ENCODE results near the gene TYW1. TPM values are rescaled to one million over a fixed set of nuclear protein-coding genes. Genes with fewer than 3 reads are reported as not detected.
A peak's percentile ranks its signal among the peaks of the same experiment; 100 is the strongest.
"Not testable (repeated sequence)": the region's sequence is repeated elsewhere in the genome, so short reads cannot be mapped to it uniquely, and the experiment has no call there.

The TYW1 gene
- total RNA-seq, 1 donor from 2014 or later = 18.9 TPM

DNA sequence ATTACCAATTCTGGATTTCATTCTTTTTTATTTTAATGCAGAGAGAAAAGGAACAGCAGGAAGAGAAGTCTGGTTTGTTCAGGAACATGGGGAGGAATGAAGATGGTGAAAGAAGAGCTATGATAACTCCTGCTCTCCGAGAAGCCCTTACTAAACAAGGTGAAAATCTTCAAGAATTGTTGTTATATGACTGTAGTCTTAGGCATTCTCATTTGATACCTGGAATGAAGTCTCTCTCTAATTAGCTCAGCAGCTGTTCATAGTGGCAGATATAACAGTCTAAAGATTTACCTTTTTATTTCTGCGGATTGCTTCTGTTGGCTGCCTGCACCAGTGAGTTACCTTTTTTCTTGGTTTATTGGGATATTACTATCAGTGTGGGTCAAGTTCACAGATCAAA, 53.3 kb downstream of the TYW1 start:
- not testable (repeated sequence) for DNase-seq

DNA sequence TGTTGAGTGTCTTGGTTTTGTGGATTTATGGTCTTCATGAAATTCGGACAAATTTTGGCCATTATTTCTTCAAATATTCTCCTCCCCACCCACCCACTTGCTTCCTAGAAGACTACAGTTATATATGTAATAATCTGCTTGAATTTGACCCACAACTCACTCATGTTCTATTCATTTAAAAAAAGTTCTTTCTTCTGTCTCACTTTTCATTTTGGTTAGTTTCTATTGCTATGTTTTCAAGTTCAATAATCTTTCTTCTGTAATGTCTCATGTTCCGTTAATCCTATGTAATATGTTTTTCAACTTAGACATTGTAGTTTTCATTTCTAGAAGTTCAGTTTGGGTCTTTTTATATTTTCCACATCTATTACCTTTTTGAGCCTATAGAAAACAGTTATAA, 55.5 kb downstream of the TYW1 start:
- not testable (repeated sequence) for DNase-seq

- no peak for DNase-seq
These were observed 60.0 kb downstream of the TYW1 start for GRCh38 chr7:67056683-67057082.

DNA sequence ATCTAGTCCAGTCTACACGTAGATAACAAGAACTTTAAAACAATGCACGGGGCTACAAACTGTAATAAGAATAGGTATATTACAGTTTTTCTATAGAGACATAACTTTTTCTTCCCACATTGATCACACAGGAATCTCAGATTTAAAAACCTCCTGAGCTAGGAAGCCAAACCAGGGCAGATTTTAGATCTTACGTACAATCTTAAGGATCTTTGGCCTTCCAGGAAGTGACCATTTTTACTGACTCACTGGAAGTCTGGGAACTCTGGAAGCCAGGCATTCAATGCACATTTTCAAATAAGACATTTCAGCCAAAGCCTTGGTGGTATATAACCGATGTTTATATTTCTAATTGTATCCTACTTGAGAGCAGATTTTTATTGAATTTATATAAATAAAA, 64.7 kb downstream of the TYW1 start:
- peak; percentile 61 for DNase-seq

GRCh38 chr7:67062802-67063201, 66.2 kb downstream of the TYW1 start:
- not testable (repeated sequence) for DNase-seq

GRCh38 chr7:67066950-67067622, 70.5 kb downstream of the TYW1 start:
- DNase-seq = not testable (repeated sequence)

- DNase-seq = not testable (repeated sequence)
These were observed 79.5 kb downstream of the TYW1 start for GRCh38 chr7:67076120-67076519.

GRCh38 chr7:67082880-67083279, 86.2 kb downstream of the TYW1 start:
- not testable (repeated sequence) for DNase-seq

DNA sequence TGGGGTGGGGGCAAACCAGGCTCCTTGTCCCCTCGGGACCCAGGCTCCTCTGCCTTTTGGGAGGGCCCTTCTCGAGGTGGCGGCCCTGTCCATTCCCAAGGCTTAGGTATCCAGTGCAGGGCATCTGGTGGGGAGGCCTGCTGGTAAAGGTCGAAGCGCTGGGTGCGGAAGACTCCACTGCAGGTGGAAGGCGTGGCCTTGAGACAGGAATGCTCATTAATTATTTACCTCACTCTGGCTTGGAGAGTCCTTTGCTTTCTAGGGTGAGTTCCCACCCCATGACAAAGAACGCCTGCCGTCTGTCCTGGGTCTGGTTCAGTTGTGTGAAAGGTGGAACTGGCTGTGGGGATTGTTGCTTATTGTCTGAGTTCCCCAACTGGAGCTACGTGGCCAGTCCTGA, 92.6 kb downstream of the TYW1 start:
- not testable (repeated sequence) for DNase-seq

- DNase-seq = not testable (repeated sequence)
These were observed 94.4 kb downstream of the TYW1 start for GRCh38 chr7:67091053-67091452.

- DNase-seq = not testable (repeated sequence)
These were observed 101.4 kb downstream of the TYW1 start for GRCh38 chr7:67098031-67098430.

DNA sequence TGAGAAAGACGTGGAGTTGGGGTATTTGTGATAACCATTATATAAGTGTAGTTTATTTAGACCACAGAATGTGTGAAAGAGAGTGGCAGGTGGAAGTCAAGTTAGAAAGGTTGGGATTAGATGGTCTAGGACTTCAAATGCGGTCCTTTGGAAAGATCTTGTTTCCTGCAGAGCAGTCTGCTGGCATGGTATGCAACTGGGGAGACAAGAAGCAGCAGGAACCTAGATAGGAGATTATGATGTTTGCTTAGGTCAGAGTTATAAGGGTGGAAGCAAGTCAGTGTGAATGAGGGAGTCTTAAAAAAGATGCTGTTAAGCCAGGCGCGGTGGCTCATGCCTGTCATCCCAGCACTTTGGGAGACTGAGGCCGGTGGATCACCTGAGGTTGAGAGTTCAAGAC, 102.8 kb downstream of the TYW1 start:
- not testable (repeated sequence) for DNase-seq

DNA sequence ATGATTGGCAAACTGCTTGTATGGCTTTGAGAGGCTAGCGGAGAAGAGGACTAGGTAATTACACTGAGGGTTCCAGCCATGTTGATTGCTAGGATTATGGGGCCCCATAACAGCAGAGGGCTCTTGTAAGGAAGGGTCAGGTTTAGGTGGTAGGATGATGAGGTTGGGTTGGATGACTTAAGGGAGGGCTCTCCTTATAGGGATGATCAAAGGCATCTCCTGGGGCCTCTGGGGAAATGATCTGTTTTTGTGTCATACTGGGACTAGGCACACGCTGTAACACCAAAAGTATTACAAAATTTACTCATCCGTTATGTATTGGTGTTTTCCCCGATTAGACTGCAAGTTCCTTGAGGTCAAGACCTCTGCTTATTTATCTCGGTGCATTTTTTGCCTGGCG, 103.4 kb downstream of the TYW1 start:
- DNase-seq = not testable (repeated sequence)

DNA sequence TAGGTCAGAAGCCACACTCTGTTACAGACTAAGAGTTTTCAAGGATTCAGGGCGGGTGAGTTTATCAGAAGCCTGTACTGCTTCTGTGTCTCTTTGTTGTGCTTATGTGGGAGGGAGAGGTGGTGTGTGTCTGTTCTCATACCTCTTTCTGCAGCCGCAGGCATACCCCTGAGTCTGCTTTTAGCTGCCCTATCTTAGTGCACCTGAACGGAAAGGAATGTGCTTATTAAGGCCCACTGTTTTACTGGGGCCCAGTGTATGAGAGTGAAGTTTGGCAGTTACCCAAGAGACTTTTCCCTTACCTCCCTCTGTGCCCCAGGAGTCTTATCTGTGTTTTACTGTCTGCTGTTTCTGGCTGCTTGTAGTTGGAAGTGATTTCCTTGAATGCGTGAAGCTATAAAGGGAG, 104.3 kb downstream of the TYW1 start:
- no peak for DNase-seq

DNA sequence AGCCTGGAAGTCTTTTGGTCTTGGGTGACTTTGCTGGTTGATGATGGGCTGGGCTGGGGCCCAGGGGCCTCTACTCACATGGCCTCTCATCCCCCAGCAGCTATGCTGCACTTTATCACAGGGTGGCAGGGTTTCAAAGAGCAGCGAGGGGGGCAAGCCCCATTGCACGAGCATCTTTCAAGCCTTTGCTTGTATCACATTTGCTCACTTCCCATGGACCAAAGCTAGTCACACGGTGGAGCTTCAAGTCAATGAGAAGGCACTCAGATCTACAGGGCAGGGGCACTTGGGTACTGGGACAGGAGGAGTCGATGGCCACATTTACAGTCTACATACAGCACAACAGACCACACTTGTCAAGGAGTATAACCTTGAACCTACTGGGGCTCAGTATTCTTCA, 108.3 kb downstream of the TYW1 start:
- DNase-seq = not testable (repeated sequence)

- DNase-seq = no peak
These were observed 108.7 kb downstream of the TYW1 start for GRCh38 chr7:67105377-67105776.

GRCh38 chr7:67106255-67106654, 109.6 kb downstream of the TYW1 start:
- not testable (repeated sequence) for DNase-seq

DNA sequence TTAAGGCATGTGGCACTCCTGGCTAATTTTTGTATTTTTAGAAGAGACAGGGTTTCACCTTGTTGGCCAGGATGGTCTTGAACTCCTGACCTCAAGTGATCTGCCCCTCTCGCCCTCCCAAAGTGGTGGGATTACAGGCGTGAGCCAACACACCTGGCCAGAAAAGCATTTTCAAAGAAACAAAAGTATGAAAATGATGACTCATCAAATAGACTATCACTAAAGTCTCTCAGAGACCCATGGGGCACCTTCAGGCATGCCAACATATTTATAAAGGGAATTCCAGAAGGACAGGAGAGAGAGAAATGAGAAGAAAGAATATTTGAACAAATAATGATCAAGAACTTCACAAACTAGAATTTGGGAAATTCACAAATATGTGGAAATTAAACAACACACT, 114.7 kb downstream of the TYW1 start:
- DNase-seq = not testable (repeated sequence)

GRCh38 chr7:67114483-67115246, 118.0 kb downstream of the TYW1 start:
- peak; percentile 59 for DNase-seq

DNA sequence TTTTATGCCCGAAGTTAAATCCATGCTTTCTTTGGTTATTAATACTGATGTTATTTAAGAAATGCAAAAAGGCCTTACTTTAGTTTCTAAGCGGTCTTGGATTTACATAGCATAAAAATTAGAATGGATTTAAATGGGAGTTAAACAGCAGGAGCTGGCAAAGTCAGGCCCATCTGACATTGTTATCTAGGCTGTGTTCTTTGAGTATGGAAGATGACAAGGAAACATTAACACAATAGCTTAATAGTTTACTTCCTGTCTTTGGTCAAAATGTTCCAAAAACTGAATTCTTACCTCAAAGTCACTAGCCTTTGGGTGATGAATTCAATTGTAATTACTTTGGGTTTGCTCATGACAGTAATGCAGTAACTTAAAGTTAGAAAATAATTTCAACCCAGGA, 123.9 kb downstream of the TYW1 start:
- DNase-seq = peak; percentile 39

DNA sequence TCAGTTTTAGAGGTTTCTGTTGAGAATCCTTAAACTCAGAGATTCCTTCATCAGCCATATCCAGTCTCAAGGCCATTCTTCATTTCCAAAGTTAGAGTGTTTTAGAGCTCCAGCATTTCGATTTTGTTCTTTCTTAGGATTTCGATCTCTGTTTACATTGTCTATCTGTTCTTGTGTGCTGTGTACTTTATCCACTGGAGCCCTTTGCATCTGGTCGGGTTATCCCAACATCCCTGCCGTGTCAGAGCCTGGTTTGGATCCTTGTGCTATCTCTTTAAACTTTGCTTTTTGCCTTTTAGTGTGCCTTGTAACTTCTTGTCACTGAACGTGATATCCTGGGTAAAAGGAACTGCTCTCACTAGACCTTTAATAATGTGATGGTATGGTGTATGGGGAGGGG, 131.6 kb downstream of the TYW1 start:
- not testable (repeated sequence) for DNase-seq

- DNase-seq = not testable (repeated sequence)
These were observed 134.1 kb downstream of the TYW1 start for GRCh38 chr7:67130766-67131165.

- not testable (repeated sequence) for DNase-seq
These were observed 138.3 kb downstream of the TYW1 start for GRCh38 chr7:67134912-67135311.

All from dermis blood vessel endothelial cell (primary cell).